ENCODE data around the gene TCF4.

TCF4 gene

GRCh38 chr18:55243857-55244256 lies 344.1 kb downstream of the TCF4 start:
- no peak for TF ChIP-seq CTCF (IDR thresholded peaks at IDR 0.05; ENCODE audit: control extremely low read depth, extremely low read depth, low read depth, missing control alignments)
- CTCF ChIA-PET: interaction anchor here (4.7 kb wide), 1 partner anchor 9 kb away, joined by 58 read pairs; no protein-coding TSS in a partner anchor
- no peak for DNase-seq (ENCODE audit: extremely low spot score)
- POLR2A ChIA-PET: no interaction called here

DNA sequence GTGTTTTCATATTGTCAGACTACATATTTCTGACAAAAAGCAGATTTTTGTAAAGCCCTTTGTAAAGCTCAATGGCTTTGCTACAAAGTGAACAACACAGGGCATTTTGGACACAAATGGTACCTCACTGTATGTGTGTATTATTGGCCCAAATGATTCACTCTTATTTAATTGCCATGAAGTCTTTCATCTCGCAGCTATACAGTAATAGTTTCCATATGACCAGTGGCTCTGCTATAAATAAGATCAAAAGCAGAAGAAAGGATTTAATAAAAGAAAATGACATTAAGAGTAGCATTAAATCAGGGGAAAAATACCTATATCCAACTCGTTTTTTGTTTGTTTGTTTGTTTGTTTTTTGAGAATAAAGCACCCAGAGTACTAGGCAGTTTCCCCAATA lies 344.7 kb downstream of the TCF4 start:
- CTCF ChIA-PET: interaction anchor here (4.7 kb wide), 1 partner anchor 9 kb away, joined by 58 read pairs; no protein-coding TSS in a partner anchor
- DNase-seq (ENCODE audit: extremely low spot score): no peak
- POLR2A ChIA-PET: no interaction called here
- no peak for TF ChIP-seq CTCF (IDR thresholded peaks at IDR 0.05; ENCODE audit: control extremely low read depth, extremely low read depth, low read depth, missing control alignments)

- POLR2A ChIA-PET: no interaction called here
- TF ChIP-seq CTCF (IDR thresholded peaks at IDR 0.05; ENCODE audit: control extremely low read depth, extremely low read depth, low read depth, missing control alignments): no peak
These were observed 347.0 kb downstream of the TCF4 start for GRCh38 chr18:55240978-55241377.

GRCh38 chr18:55239740-55240139 lies 348.3 kb downstream of the TCF4 start:
- CTCF ChIA-PET: interaction anchor here (1.2 to 4.0 kb wide), 4 partner anchors 11 to 67 kb away, joined by 3 to 18 read pairs (median 8); no protein-coding TSS in a partner anchor
- POLR2A ChIA-PET: no interaction called here
- no peak for DNase-seq (ENCODE audit: extremely low spot score)
- no peak for TF ChIP-seq CTCF (IDR thresholded peaks at IDR 0.05; ENCODE audit: control extremely low read depth, extremely low read depth, low read depth, missing control alignments)

More at GRCh38 chr18:55240978-55241377, 347.0 kb downstream of the TCF4 start:
- DNase-seq (ENCODE audit: extremely low spot score): no peak
- CTCF ChIA-PET: interaction anchor here (0.8 to 4.0 kb wide), 3 partner anchors 10 to 67 kb away, joined by 3 to 18 read pairs (median 3); no protein-coding TSS in a partner anchor

- no peak for DNase-seq (ENCODE audit: extremely low spot score)
- CTCF ChIA-PET: interaction anchor here (0.7 to 3.4 kb wide), 8 partner anchors 10 to 1409 kb away, joined by 3 to 9 read pairs (median 4); no protein-coding TSS in a partner anchor
- TF ChIP-seq CTCF (IDR thresholded peaks at IDR 0.05; ENCODE audit: control extremely low read depth, extremely low read depth, low read depth, missing control alignments): no peak
- POLR2A ChIA-PET: interaction anchor here (0.8 kb wide), 1 partner anchor 31 kb away, joined by 4 read pairs; no protein-coding TSS in a partner anchor
These were observed 350.3 kb downstream of the TCF4 start for GRCh38 chr18:55237660-55238059.

GRCh38 chr18:55236150-55236931 lies 351.7 kb downstream of the TCF4 start:
- ChIA-PET CTCF (interaction anchor here (3.5 to 4.6 kb wide), 2 partner anchors 25 to 40 kb away, joined by 25 to 69 read pairs; no protein-coding TSS in a partner anchor), POLR2A (no interaction called here)
- TF ChIP-seq CTCF (IDR thresholded peaks at IDR 0.05; ENCODE audit: control extremely low read depth, extremely low read depth, low read depth, missing control alignments): no peak
- no peak for DNase-seq (ENCODE audit: extremely low spot score)
